IMR-90 (cell line): ENCODE data around the gene R3HDM2. TPM values are rescaled to one million over a fixed set of nuclear protein-coding genes. Genes with fewer than 3 reads are reported as not detected.

ENCODE experiments used
- ATAC-seq: fragments of 200-7000 bp; cut with Tn5 transposase; 2 replicates; pipeline ENCODE4 v1.9.1; 2020; ENCODE audit warnings: low read depth, mild to moderate bottlenecking, moderate library complexity
- BruUV-seq: library from RNA; stranded (reverse); fragments of 400-500 nt; replicated peaks from 2 replicates; lab custom pipeline; 2021; lab: Mats Ljungman, UMichigan
- CTCF ChIA-PET: fragments of 300-600 bp; formaldehyde crosslinking; extraction: SDS; loops from one replicate; lab custom pipeline; 2021; ENCODE audit warnings: antibody characterized with exemption; lab: Yijun Ruan, JAX
- POLR2A ChIA-PET: fragments of 300-600 bp; sonication (Branson Sonifier 250); formaldehyde crosslinking; loops from one replicate; lab custom pipeline; 2022; ENCODE audit warnings: antibody characterized with exemption; ENCODE audit not compliant: unreplicated experiment; lab: Charles Lee
- DNase-seq: peaks from one replicate; pipeline ENCODE4 v3.0.0; 2013
- H2AFZ ChIP-seq: replicated peaks from 2 replicates; pipeline ENCODE3; 2013; ENCODE audit warnings: low read length, mild to moderate bottlenecking; ENCODE audit not compliant: poor library complexity
- H2AK5ac ChIP-seq: 2 replicates; pipeline ENCODE4 v1.6.1; 2013; ENCODE audit warnings: low read depth, low read length, inconsistent platforms
- H2AK9ac ChIP-seq: replicated peaks from 2 replicates; pipeline ENCODE3; 2013; ENCODE audit warnings: mild to moderate bottlenecking, low read depth, low read length, moderate library complexity; ENCODE audit not compliant: poor library complexity
- H2BK120ac ChIP-seq: 2 replicates; pipeline ENCODE4 v1.6.1; 2013; ENCODE audit warnings: low read depth, low read length, inconsistent platforms
- H2BK15ac ChIP-seq: 3 replicates; pipeline ENCODE4 v1.6.1; 2013; ENCODE audit warnings: low read depth, low read length, inconsistent platforms
- H2BK20ac ChIP-seq: 2 replicates; pipeline ENCODE4 v1.6.1; 2013; ENCODE audit warnings: low read depth, mild to moderate bottlenecking, inconsistent platforms, low read length, moderate library complexity
- H2BK5ac ChIP-seq: 2 replicates; pipeline ENCODE4 v1.6.1; 2013; ENCODE audit warnings: mild to moderate bottlenecking, low read depth, low read length, inconsistent platforms; ENCODE audit not compliant: poor library complexity, severe bottlenecking
- H3K14ac ChIP-seq: replicated peaks from 2 replicates; pipeline ENCODE4 v1.6.1; 2013; ENCODE audit warnings: low read depth, low read length, inconsistent platforms
- H3K18ac ChIP-seq: 2 replicates; pipeline ENCODE4 v1.6.1; 2013; ENCODE audit warnings: low read depth, low read length, control low read depth
- H3K23ac ChIP-seq: 2 replicates; pipeline ENCODE4 v1.6.1; 2013; ENCODE audit warnings: low read depth, low read length, inconsistent platforms
- H3K27ac ChIP-seq: 2 replicates; pipeline ENCODE4 v1.5.1; 2013; ENCODE audit warnings: mild to moderate bottlenecking, control low read depth, low read length; ENCODE audit not compliant: insufficient read depth
- H3K27me3 ChIP-seq: 2 replicates; pipeline ENCODE4 v1.6.1; 2013; ENCODE audit warnings: low read length; ENCODE audit not compliant: control insufficient read depth, insufficient read depth
- H3K36me3 ChIP-seq: 2 replicates; pipeline ENCODE4 v1.6.1; 2013; ENCODE audit warnings: low read length, mixed read lengths; ENCODE audit not compliant: control insufficient read depth, insufficient read depth
- H3K4ac ChIP-seq: 2 replicates; pipeline ENCODE4 v1.6.1; 2013; ENCODE audit warnings: low read depth, low read length, inconsistent platforms
- H3K4me1 ChIP-seq: 2 replicates; pipeline ENCODE4 v1.6.1; 2013; ENCODE audit warnings: low read length, mixed read lengths; ENCODE audit not compliant: control insufficient read depth, insufficient read depth
- H3K4me2 ChIP-seq: 2 replicates; pipeline ENCODE4 v1.6.1; 2013; ENCODE audit warnings: low read depth, mild to moderate bottlenecking, control low read depth, low read length, moderate library complexity
- H3K4me3 ChIP-seq: 2 replicates; pipeline ENCODE4 v1.5.1; 2013; ENCODE audit warnings: low read depth, mild to moderate bottlenecking, control low read depth, low read length, moderate library complexity; ENCODE audit not compliant: insufficient read depth
- H3K56ac ChIP-seq: 2 replicates; pipeline ENCODE4 v1.6.1; 2013; ENCODE audit warnings: low read length, inconsistent platforms; ENCODE audit not compliant: insufficient read depth; ENCODE audit errors: extremely low read depth
- H3K79me1 ChIP-seq, 2 experiments: 2 replicates each; pipeline ENCODE4 v1.6.1; 2013; ENCODE audit warnings: low read length in 2 of 2, inconsistent platforms in 1 of 2, low read depth in 1 of 2
- H3K9ac ChIP-seq: 2 replicates; pipeline ENCODE4 v1.6.1; 2013; ENCODE audit warnings: low read depth, low read length, control low read depth
- H3K9me1 ChIP-seq: 2 replicates; pipeline ENCODE4 v1.6.1; 2013; ENCODE audit warnings: low read length, inconsistent platforms; ENCODE audit not compliant: insufficient read depth
- H3K9me3 ChIP-seq: 2 replicates; pipeline ENCODE4 v1.6.1; 2013; ENCODE audit warnings: low read length; ENCODE audit not compliant: control insufficient read depth, insufficient read depth
- H4K20me1 ChIP-seq: 2 replicates; pipeline ENCODE4 v1.6.1; 2013; ENCODE audit warnings: low read length, inconsistent platforms; ENCODE audit not compliant: insufficient read depth
- H4K5ac ChIP-seq: 2 replicates; pipeline ENCODE4 v1.6.1; 2013; ENCODE audit warnings: mild to moderate bottlenecking, low read depth, low read length, control low read depth
- H4K8ac ChIP-seq, 2 experiments: 2 replicates each; pipeline ENCODE4 v1.6.1; 2013; ENCODE audit warnings: low read depth in 2 of 2, low read length in 2 of 2, control low read depth in 1 of 2, inconsistent platforms in 1 of 2
- H4K91ac ChIP-seq: 2 replicates; pipeline ENCODE4 v1.6.1; 2013; ENCODE audit warnings: low read depth, low read length, inconsistent platforms; ENCODE audit not compliant: insufficient read depth
- BHLHE40 ChIP-seq: fragments of 150-350 bp; IDR thresholded peaks from 2 replicates; pipeline ENCODE4 v1.6.1; 2016; ENCODE audit warnings: mild to moderate bottlenecking, low read depth, low read length
- CHD1 ChIP-seq: IDR thresholded peaks from 2 replicates; pipeline ENCODE4 v1.6.1; 2012; ENCODE audit warnings: low read depth, low read length, improper control_type of control experiment
- CTCF ChIP-seq: conservative IDR thresholded peaks from 2 replicates; pipeline ENCODE4 v1.5.1; 2012; ENCODE audit warnings: mild to moderate bottlenecking, low read depth, low read length, improper control_type of control experiment
- ELK1 ChIP-seq: fragments of 150-350 bp; IDR thresholded peaks from 2 replicates; pipeline ENCODE4 v1.6.1; 2016; ENCODE audit warnings: low read depth, mild to moderate bottlenecking, low read length, moderate library complexity, borderline replicate concordance
- FOS ChIP-seq: fragments of 150-350 bp; IDR thresholded peaks from 2 replicates; pipeline ENCODE4 v1.6.1; 2016; ENCODE audit warnings: low read depth, low read length
- MAZ ChIP-seq: IDR thresholded peaks from 2 replicates; pipeline ENCODE4 v1.6.1; 2012; ENCODE audit warnings: low read depth, mild to moderate bottlenecking, low read length, improper control_type of control experiment, moderate library complexity, borderline replicate concordance
- MXI1 ChIP-seq: IDR thresholded peaks from 2 replicates; pipeline ENCODE4 v1.6.1; 2012; ENCODE audit warnings: low read depth, mild to moderate bottlenecking, low read length, moderate library complexity, borderline replicate concordance
- NFE2L2 ChIP-seq: fragments of 150-350 bp; IDR thresholded peaks from 2 replicates; pipeline ENCODE4 v1.6.1; 2016; ENCODE audit warnings: low read depth, mild to moderate bottlenecking, low read length
- POLR2A ChIP-seq: IDR thresholded peaks from 2 replicates; pipeline ENCODE4 v1.6.1; 2012; ENCODE audit warnings: mild to moderate bottlenecking, low read depth, low read length
- RAD21 ChIP-seq: IDR thresholded peaks from 2 replicates; pipeline ENCODE4 v1.6.1; 2012; ENCODE audit warnings: low read length, improper control_type of control experiment
- RCOR1 ChIP-seq: IDR thresholded peaks from 2 replicates; pipeline ENCODE4 v1.6.1; 2012; ENCODE audit warnings: mild to moderate bottlenecking, low read length, improper control_type of control experiment; ENCODE audit not compliant: insufficient replicate concordance
- RFX5 ChIP-seq: IDR thresholded peaks from 2 replicates; pipeline ENCODE4 v1.8.0; 2012; ENCODE audit warnings: low read depth, mild to moderate bottlenecking, low read length, moderate library complexity
- SMC3 ChIP-seq: fragments of 150-350 bp; IDR thresholded peaks from 2 replicates; pipeline ENCODE4 v1.6.1; 2016; ENCODE audit warnings: low read depth, mild to moderate bottlenecking, antibody characterized with exemption, low read length, moderate library complexity
- USF2 ChIP-seq: fragments of 150-350 bp; IDR thresholded peaks from 2 replicates; pipeline ENCODE4 v1.6.1; 2017; ENCODE audit warnings: mild to moderate bottlenecking, antibody characterized with exemption, low read length, low read depth
- WGBS, 2 experiments: methylation state at CpG; one replicate each; pipeline versions ENCODE4 v1.1.5 to v1.1.7; 2013; ENCODE audit warnings: missing lambda C conversion rate in 2 of 2; ENCODE audit not compliant: insufficient read length in 1 of 2; ENCODE audit errors: extremely low coverage in 2 of 2; 5-methylcytosine and 5-hydroxymethylcytosine counted together
- dilution Hi-C: fragments of 300-500 bp; cut with HindIII; formaldehyde crosslinking; loops from one replicate; pipeline ENCODE4 v1.14.3; 2018; ENCODE audit warnings: low sequenced_read_pairs; ENCODE audit not compliant: unreplicated experiment
- in situ Hi-C: fragments of 300-500 bp; cut with MboI; formaldehyde crosslinking; loops from 3 replicates; pipeline ENCODE4 v1.14.3; 2019; ENCODE audit warnings: low sequenced_read_pairs, inconsistent platforms, mixed read lengths
- intact Hi-C: fragments of 100-400 bp; cut with micrococcal nuclease; formaldehyde crosslinking; loops from 2 replicates; pipeline ENCODE4 v1.10.0; 2022
- polyA plus RNA-seq, 3 experiments: library from polyadenylated mRNA; depleted of rRNA; stranded (reverse); fragments of >200 nt; gene quantifications; 2 replicates each; pipeline ENCODE4 v1.2.3, GENCODE V29; 2012; ENCODE audit warnings: low replicate concordance in 1 of 3
- total RNA-seq: library from RNA; depleted of rRNA; stranded (reverse); fragments of >200 nt; gene quantifications from 2 replicates; pipeline ENCODE4 v1.2.3, GENCODE V29; 2012

The R3HDM2 gene
- total and polyA plus RNA-seq, 2 of the 4 experiments (the other 2 are of a cell fraction) = 7.5 to 28.4 TPM

GRCh38 chr12:57261428-57261865, 169.4 kb downstream of the R3HDM2 start:
- H2BK15ac ChIP-seq = no peak overlapping the region
- no peak overlapping the region for H3K27ac ChIP-seq
- H4K5ac ChIP-seq = no peak overlapping the region
- H3K9me1 ChIP-seq = peaks cover 6% of the 10 kb centered on the region; the same call in 1 of the 2 replicates
- intact Hi-C loops = no loop called here
- H3K4me1 ChIP-seq = no peaks in the 10 kb centered on the region; the same call in 1 of the 2 replicates
- H3K18ac ChIP-seq = no peak overlapping the region
- no peaks in the 10 kb centered on the region for H3K9me3 ChIP-seq
- WGBS, 2 experiments = no CpG with 5 or more reads among the region's 2 CpGs
- H3K4me2 ChIP-seq = no peak overlapping the region
- H3K14ac ChIP-seq = no peak overlapping the region
- no peak overlapping the region for H3K23ac ChIP-seq
- H4K91ac ChIP-seq = no peak overlapping the region
- H2BK120ac ChIP-seq = no peak overlapping the region
- no peak overlapping the region for H2BK5ac ChIP-seq
- no peak overlapping the region for H3K4me3 ChIP-seq
- no peak overlapping the region for H3K4ac ChIP-seq
- H4K8ac ChIP-seq = no peak overlapping the region
- dilution Hi-C loops = no loop called here
- no peak overlapping the region for H2BK20ac ChIP-seq
- H4K20me1 ChIP-seq = no peaks in the 10 kb centered on the region; the same call in 1 of the 2 replicates
- in situ Hi-C loops = no loop called here
- no peaks in the 10 kb centered on the region for H3K27me3 ChIP-seq
- ChIA-PET POLR2A (no interaction called here), CTCF (interaction anchor here (0.6 to 1.4 kb wide), 3 partner anchors 17 to 197 kb away, joined by 3 to 9 read pairs (median 3); no protein-coding TSS in a partner anchor)
- DNase-seq = no peak
- H3K79me1 ChIP-seq = peaks cover 0 to 11% of the 10 kb centered on the region in 2 experiments; a peak in 1 of 4 replicates
- no peak overlapping the region for H3K9ac ChIP-seq
- H2AK5ac ChIP-seq = no peak overlapping the region
- BruUV-seq = no TSS peak
- ATAC-seq = no peak
- H2AK9ac ChIP-seq = no peak overlapping the region
- H2AFZ ChIP-seq = no peak overlapping the region
- TF ChIP-seq POLR2A (no peak), CHD1 (no peak), FOS (no peak), BHLHE40 (no peak), NFE2L2 (no peak), MAZ (no peak), RCOR1 (no peak), USF2 (no peak), MXI1 (no peak), RAD21 (no peak), CTCF (no peak), RFX5 (no peak), SMC3 (no peak), ELK1 (no peak)
- peaks cover 27% of the 10 kb centered on the region for H3K36me3 ChIP-seq
- no peak overlapping the region for H3K56ac ChIP-seq
